ENCODE results near the gene DLGAP1.
A peak's percentile ranks its signal among the peaks of the same experiment; 100 is the strongest.

Gene DLGAP1

DNA sequence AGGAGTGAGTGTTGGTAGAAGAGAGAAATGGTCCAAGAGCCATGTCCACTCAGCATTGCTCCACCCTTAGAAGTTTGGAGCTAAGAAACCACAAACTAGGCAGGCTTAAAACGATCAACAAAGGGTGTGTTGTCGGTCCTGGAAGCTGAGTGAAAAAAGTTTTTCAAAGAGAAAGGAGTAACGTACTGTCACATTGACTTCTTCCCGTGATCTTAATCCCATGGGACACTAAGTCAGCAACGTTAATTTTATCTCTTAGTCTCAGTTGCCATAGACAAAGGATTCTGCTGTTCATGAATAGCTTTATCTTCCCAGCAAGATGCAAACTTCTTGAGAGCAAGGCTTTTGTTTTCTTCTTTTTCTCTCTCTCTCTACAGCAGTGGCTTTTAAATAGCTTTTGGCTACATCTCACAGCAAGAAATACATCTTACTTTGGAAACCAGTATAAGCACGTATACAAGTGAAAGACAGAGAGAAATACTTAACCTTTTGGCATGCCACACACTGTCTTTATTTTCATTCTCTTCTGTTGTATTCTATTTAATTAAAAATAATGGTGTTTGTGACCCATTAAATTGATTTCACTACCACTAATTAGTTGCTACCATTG is 627.8 kb downstream of the DLGAP1 start:
- no peaks in the 10 kb centered on the region for H3K79me2 ChIP-seq (ENCODE audit: control insufficient read depth, insufficient read depth, low read length, unreplicated experiment)
- H3K27ac ChIP-seq (ENCODE audit: low read depth, low read length) = no peak overlapping the region
- H3K4me1 ChIP-seq (ENCODE audit: control insufficient read depth, insufficient read depth, low read length, unreplicated experiment) = peaks cover 4% of the 10 kb centered on the region
- no peak overlapping the region for H3K4me3 ChIP-seq (ENCODE audit: low read depth, low read length)
- H3K27me3 ChIP-seq (ENCODE audit: insufficient read depth, low read length) = 0 out of 2 replicates have a peak, but pooled peaks cover 3% of the 10 kb centered on the region
- H2AFZ ChIP-seq (ENCODE audit: low read length, unreplicated experiment) = no peak overlapping the region
- no peaks in the 10 kb centered on the region for H3K36me3 ChIP-seq (ENCODE audit: insufficient read depth, low read length)

DNA sequence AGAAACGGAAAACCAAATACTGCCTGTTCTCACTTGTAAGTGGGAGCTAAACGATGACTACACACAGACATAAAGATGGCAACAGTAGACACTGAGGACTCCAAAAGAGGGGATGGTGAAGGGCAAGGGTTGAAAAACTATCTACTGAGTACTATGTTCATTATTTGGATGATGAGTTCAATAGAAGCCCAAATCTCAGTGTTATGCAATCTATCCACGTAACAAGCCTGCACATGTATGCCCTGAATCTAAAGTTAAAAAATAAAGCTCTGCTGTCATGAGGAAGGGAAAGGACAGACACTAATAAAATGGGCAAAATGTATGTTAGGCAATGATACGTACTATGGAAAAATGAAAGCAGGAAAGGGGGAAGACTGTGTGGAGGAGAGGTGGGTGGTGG is 629.1 kb downstream of the DLGAP1 start:
- Histone ChIP-seq H3K27ac (ENCODE audit: low read depth, low read length) (no peak overlapping the region), H3K4me3 (ENCODE audit: low read depth, low read length) (no peak overlapping the region), H3K79me2 (ENCODE audit: control insufficient read depth, insufficient read depth, low read length, unreplicated experiment) (no peaks in the 10 kb centered on the region), H3K36me3 (ENCODE audit: insufficient read depth, low read length) (no peaks in the 10 kb centered on the region), H3K27me3 (ENCODE audit: insufficient read depth, low read length) (no peaks in the 10 kb centered on the region), H3K4me1 (ENCODE audit: control insufficient read depth, insufficient read depth, low read length, unreplicated experiment) (peaks cover 4% of the 10 kb centered on the region), H2AFZ (ENCODE audit: low read length, unreplicated experiment) (no peak overlapping the region)

DNA sequence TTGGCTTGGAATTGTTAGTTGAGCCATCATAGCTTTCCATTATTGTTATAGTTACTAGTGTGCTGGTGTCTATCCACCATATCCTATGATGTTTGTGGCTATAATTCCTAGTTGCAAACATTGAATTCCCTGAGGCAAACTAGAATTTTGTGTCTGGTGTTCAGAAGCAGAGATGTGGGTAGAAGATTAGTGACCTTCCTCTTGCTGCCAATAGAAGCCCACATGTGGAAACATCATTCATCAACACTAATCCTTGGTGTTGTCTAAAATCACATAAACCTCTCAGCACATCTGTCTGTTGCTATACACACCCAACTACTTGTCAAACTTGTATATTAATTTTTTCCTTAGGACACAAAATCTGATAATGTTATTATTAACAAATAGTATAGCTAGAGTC is 631.0 kb downstream of the DLGAP1 start:
- no peaks in the 10 kb centered on the region for H3K36me3 ChIP-seq (ENCODE audit: insufficient read depth, low read length)

DNA sequence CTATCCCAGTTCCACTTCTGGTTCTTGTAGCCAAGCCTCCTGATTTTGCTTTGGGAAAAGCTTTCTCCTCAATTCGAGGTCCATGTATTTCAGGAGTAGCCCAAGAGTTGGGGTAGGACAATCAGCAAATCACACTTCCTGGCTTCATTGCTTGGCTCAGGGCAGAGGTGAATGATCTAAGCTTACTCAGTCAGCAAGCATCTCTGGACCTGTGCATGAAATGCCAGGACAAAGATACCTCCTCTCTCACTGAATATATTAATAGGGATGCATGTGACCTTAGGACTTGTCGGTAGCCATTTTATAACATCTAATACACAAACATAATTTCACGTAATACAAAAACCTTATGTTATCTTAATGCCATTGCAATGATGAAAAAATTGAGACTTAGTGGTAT is 632.0 kb downstream of the DLGAP1 start:
- Histone ChIP-seq H3K36me3 (ENCODE audit: insufficient read depth, low read length) (no peaks in the 10 kb centered on the region), H3K27ac (ENCODE audit: low read depth, low read length) (no peak overlapping the region), H3K79me2 (ENCODE audit: control insufficient read depth, insufficient read depth, low read length, unreplicated experiment) (no peaks in the 10 kb centered on the region), H3K4me3 (ENCODE audit: low read depth, low read length) (no peak overlapping the region), H2AFZ (ENCODE audit: low read length, unreplicated experiment) (no peak overlapping the region), H3K27me3 (ENCODE audit: insufficient read depth, low read length) (no peaks in the 10 kb centered on the region), H3K4me1 (ENCODE audit: control insufficient read depth, insufficient read depth, low read length, unreplicated experiment) (peaks cover 4% of the 10 kb centered on the region)

More for the DNA sequence above, 631.0 kb downstream of the DLGAP1 start:
- no peak overlapping the region for H3K4me3 ChIP-seq (ENCODE audit: low read depth, low read length)
- H3K4me1 ChIP-seq (ENCODE audit: control insufficient read depth, insufficient read depth, low read length, unreplicated experiment) = peaks cover 4% of the 10 kb centered on the region
- no peak overlapping the region for H2AFZ ChIP-seq (ENCODE audit: low read length, unreplicated experiment)
- H3K79me2 ChIP-seq (ENCODE audit: control insufficient read depth, insufficient read depth, low read length, unreplicated experiment) = no peaks in the 10 kb centered on the region
- H3K27ac ChIP-seq (ENCODE audit: low read depth, low read length) = no peak overlapping the region
- H3K27me3 ChIP-seq (ENCODE audit: insufficient read depth, low read length) = no peaks in the 10 kb centered on the region

- Histone ChIP-seq H3K27me3 (ENCODE audit: insufficient read depth, low read length) (no peaks in the 10 kb centered on the region), H3K79me2 (ENCODE audit: control insufficient read depth, insufficient read depth, low read length, unreplicated experiment) (no peaks in the 10 kb centered on the region), H3K4me1 (ENCODE audit: control insufficient read depth, insufficient read depth, low read length, unreplicated experiment) (peaks cover 11% of the 10 kb centered on the region), H3K36me3 (ENCODE audit: insufficient read depth, low read length) (no peaks in the 10 kb centered on the region), H2AFZ (ENCODE audit: low read length, unreplicated experiment) (no peak overlapping the region), H3K27ac (ENCODE audit: low read depth, low read length) (no peak overlapping the region), H3K4me3 (ENCODE audit: low read depth, low read length) (no peak overlapping the region)
These were observed 633.6 kb downstream of the DLGAP1 start for GRCh38 chr18:3821524-3821923.

GRCh38 chr18:3819961-3820360 is 635.1 kb downstream of the DLGAP1 start:
- Histone ChIP-seq H3K4me3 (ENCODE audit: low read depth, low read length) (no peak overlapping the region), H3K27ac (ENCODE audit: low read depth, low read length) (no peak overlapping the region), H3K27me3 (ENCODE audit: insufficient read depth, low read length) (no peaks in the 10 kb centered on the region), H3K4me1 (ENCODE audit: control insufficient read depth, insufficient read depth, low read length, unreplicated experiment) (peaks cover 27% of the 10 kb centered on the region), H3K36me3 (ENCODE audit: insufficient read depth, low read length) (no peaks in the 10 kb centered on the region), H3K79me2 (ENCODE audit: control insufficient read depth, insufficient read depth, low read length, unreplicated experiment) (no peaks in the 10 kb centered on the region), H2AFZ (ENCODE audit: low read length, unreplicated experiment) (no peak overlapping the region)

- no peaks in the 10 kb centered on the region for H3K79me2 ChIP-seq (ENCODE audit: control insufficient read depth, insufficient read depth, low read length, unreplicated experiment)
- no peaks in the 10 kb centered on the region for H3K36me3 ChIP-seq (ENCODE audit: insufficient read depth, low read length)
- H3K4me1 ChIP-seq (ENCODE audit: control insufficient read depth, insufficient read depth, low read length, unreplicated experiment) = peaks cover 30% of the 10 kb centered on the region
- no peak overlapping the region for H2AFZ ChIP-seq (ENCODE audit: low read length, unreplicated experiment)
- no peaks in the 10 kb centered on the region for H3K27me3 ChIP-seq (ENCODE audit: insufficient read depth, low read length)
- H3K4me3 ChIP-seq (ENCODE audit: low read depth, low read length) = no peak overlapping the region
- peak overlapping the region; percentile 88 for H3K27ac ChIP-seq (ENCODE audit: low read depth, low read length)
These were observed 638.3 kb downstream of the DLGAP1 start for GRCh38 chr18:3816610-3817363.

- Histone ChIP-seq H3K4me3 (ENCODE audit: low read depth, low read length) (no peak overlapping the region), H3K27ac (ENCODE audit: low read depth, low read length) (peak overlapping the region; percentile 78), H3K36me3 (ENCODE audit: insufficient read depth, low read length) (no peaks in the 10 kb centered on the region), H3K79me2 (ENCODE audit: control insufficient read depth, insufficient read depth, low read length, unreplicated experiment) (no peaks in the 10 kb centered on the region), H3K4me1 (ENCODE audit: control insufficient read depth, insufficient read depth, low read length, unreplicated experiment) (peaks cover 30% of the 10 kb centered on the region), H3K27me3 (ENCODE audit: insufficient read depth, low read length) (no peaks in the 10 kb centered on the region), H2AFZ (ENCODE audit: low read length, unreplicated experiment) (no peak overlapping the region)
These were observed 639.1 kb downstream of the DLGAP1 start for GRCh38 chr18:3815991-3816390.

- no peaks in the 10 kb centered on the region for H3K79me2 ChIP-seq (ENCODE audit: control insufficient read depth, insufficient read depth, low read length, unreplicated experiment)
- peaks cover 30% of the 10 kb centered on the region for H3K4me1 ChIP-seq (ENCODE audit: control insufficient read depth, insufficient read depth, low read length, unreplicated experiment)
- no peak overlapping the region for H2AFZ ChIP-seq (ENCODE audit: low read length, unreplicated experiment)
- H3K27ac ChIP-seq (ENCODE audit: low read depth, low read length) = peak overlapping the region; percentile 78
- H3K27me3 ChIP-seq (ENCODE audit: insufficient read depth, low read length) = no peaks in the 10 kb centered on the region
- no peaks in the 10 kb centered on the region for H3K36me3 ChIP-seq (ENCODE audit: insufficient read depth, low read length)
- H3K4me3 ChIP-seq (ENCODE audit: low read depth, low read length) = peak overlapping the region; percentile 13; the same call in 1 of the 2 replicates
These were observed 640.3 kb downstream of the DLGAP1 start for GRCh38 chr18:3814816-3815215.

GRCh38 chr18:3810296-3810695 is 644.8 kb downstream of the DLGAP1 start:
- Histone ChIP-seq H3K4me3 (ENCODE audit: low read depth, low read length) (no peak overlapping the region), H3K79me2 (ENCODE audit: control insufficient read depth, insufficient read depth, low read length, unreplicated experiment) (no peaks in the 10 kb centered on the region), H2AFZ (ENCODE audit: low read length, unreplicated experiment) (no peak overlapping the region), H3K27me3 (ENCODE audit: insufficient read depth, low read length) (0 out of 2 replicates have a peak, but pooled peaks cover 4% of the 10 kb centered on the region), H3K27ac (ENCODE audit: low read depth, low read length) (no peak overlapping the region), H3K36me3 (ENCODE audit: insufficient read depth, low read length) (no peaks in the 10 kb centered on the region), H3K4me1 (ENCODE audit: control insufficient read depth, insufficient read depth, low read length, unreplicated experiment) (peaks cover 7% of the 10 kb centered on the region)
